ENCODE results near the gene SENP8. TPM values are rescaled to one million over a fixed set of nuclear protein-coding genes. Genes with fewer than 3 reads are reported as not detected.
"Not testable (repeated sequence)": the region's sequence is repeated elsewhere in the genome, so short reads cannot be mapped to it uniquely, and the experiment has no call there.

The SENP8 gene
- total and polyA plus RNA-seq, 4 donors, result 0.67 to 1.0 (median 0.88) TPM

DNA sequence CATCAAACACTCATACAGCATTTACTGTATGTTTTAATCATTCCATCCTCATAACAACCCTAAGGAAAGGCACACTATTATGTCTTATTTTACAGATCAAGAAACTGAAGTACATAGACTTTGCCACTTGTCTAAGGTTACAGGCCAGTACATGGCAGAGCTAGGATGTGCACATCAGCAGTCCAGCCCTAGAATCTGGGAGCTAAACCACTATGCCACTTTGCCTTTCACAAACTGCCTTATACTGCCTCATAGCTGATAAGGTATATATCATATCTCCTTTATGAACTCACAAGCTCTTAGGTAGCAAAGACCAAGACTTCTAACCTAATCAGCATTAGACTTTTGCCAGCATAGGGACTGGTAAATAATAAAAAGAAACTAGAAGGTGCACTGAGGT, 49.3 kb upstream of the SENP8 start:
- Histone ChIP-seq H3K9me3 (ENCODE audit: control insufficient read depth in 4 of 4, low read length in 3 of 4) (no peaks in the 10 kb centered on the region), H3K4me1 (ENCODE audit: control insufficient read depth in 4 of 4, insufficient read depth in 4 of 4, low read length in 3 of 4) (peaks cover 0 to 1% (median 0%) of the 10 kb centered on the region in 4 donors), H3K36me3 (ENCODE audit: control insufficient read depth in 4 of 4, insufficient read depth in 3 of 4, low read depth in 1 of 4, low read length in 3 of 4) (no peaks in the 10 kb centered on the region), H3K27me3 (ENCODE audit: control insufficient read depth in 4 of 4, insufficient read depth in 4 of 4, low read length in 3 of 4) (no peaks in the 10 kb centered on the region), H3K4me3 (ENCODE audit: low read depth in 1 of 3, low read length in 3 of 3) (no peak overlapping the region), H3K9ac (ENCODE audit: low read depth in 1 of 2, low read length in 2 of 2) (no peak overlapping the region), H3K27ac (ENCODE audit: low read depth in 1 of 2, low read length in 2 of 2) (no peak overlapping the region)
- no peak for DNase-seq (ENCODE audit: low spot score)
- TF ChIP-seq GABPA (IDR thresholded peaks at IDR 0.05 in 1 of 2, conservative IDR thresholded peaks at IDR 0.05 in 1 of 2), result no peak
- no peak for TF ChIP-seq CTCF (IDR thresholded peaks at IDR 0.05; ENCODE audit: low read depth, low read length, missing input control)
- no peak for TF ChIP-seq FOXA2 (IDR thresholded peaks at IDR 0.05)
- TF ChIP-seq YY1 (IDR thresholded peaks at IDR 0.05), result no peak
- TF ChIP-seq EGR1 (IDR thresholded peaks at IDR 0.05; ENCODE audit: low read depth in 2 of 2), result no peak
- no peak for TF ChIP-seq SP1 (IDR thresholded peaks at IDR 0.05)
- TF ChIP-seq, protein P1, sequence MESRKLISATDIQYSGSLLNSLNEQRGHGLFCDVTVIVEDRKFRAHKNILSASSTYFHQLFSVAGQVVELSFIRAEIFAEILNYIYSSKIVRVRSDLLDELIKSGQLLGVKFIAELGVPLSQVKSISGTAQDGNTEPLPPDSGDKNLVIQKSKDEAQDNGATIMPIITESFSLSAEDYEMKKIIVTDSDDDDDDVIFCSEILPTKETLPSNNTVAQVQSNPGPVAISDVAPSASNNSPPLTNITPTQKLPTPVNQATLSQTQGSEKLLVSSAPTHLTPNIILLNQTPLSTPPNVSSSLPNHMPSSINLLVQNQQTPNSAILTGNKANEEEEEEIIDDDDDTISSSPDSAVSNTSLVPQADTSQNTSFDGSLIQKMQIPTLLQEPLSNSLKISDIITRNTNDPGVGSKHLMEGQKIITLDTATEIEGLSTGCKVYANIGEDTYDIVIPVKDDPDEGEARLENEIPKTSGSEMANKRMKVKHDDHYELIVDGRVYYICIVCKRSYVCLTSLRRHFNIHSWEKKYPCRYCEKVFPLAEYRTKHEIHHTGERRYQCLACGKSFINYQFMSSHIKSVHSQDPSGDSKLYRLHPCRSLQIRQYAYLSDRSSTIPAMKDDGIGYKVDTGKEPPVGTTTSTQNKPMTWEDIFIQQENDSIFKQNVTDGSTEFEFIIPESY (IDR thresholded peaks at IDR 0.05), result no peak
- no peak for TF ChIP-seq MAX (IDR thresholded peaks at IDR 0.05)

- no peaks in the 10 kb centered on the region for H3K36me3 ChIP-seq (ENCODE audit: control insufficient read depth in 4 of 4, insufficient read depth in 3 of 4, low read depth in 1 of 4, low read length in 3 of 4)
- no peak overlapping the region for H3K27ac ChIP-seq (ENCODE audit: low read depth in 1 of 2, low read length in 2 of 2)
- H3K9ac ChIP-seq (ENCODE audit: low read depth in 1 of 2, low read length in 2 of 2), result no peak overlapping the region
- H3K27me3 ChIP-seq (ENCODE audit: control insufficient read depth in 4 of 4, insufficient read depth in 4 of 4, low read length in 3 of 4), result no peaks in the 10 kb centered on the region
- 89% methylated on average over 1 of the region's 1 CpG for WGBS
- H3K4me1 ChIP-seq (ENCODE audit: control insufficient read depth in 4 of 4, insufficient read depth in 4 of 4, low read length in 3 of 4), result peaks cover 0 to 1% (median 0%) of the 10 kb centered on the region in 4 donors
- TF ChIP-seq FOXA2 (IDR thresholded peaks at IDR 0.05) (no peak), YY1 (IDR thresholded peaks at IDR 0.05) (no peak), TAF1 (conservative IDR thresholded peaks at IDR 0.05) (no peak), EGR1 (IDR thresholded peaks at IDR 0.05; ENCODE audit: low read depth in 2 of 2) (no peak), NR2F2 (IDR thresholded peaks at IDR 0.05) (no peak), FOXA1 (IDR thresholded peaks at IDR 0.05) (no peak), HNF4A (conservative IDR thresholded peaks at IDR 0.05) (no peak), HNF4G (IDR thresholded peaks at IDR 0.05) (no peak), JUND (IDR thresholded peaks at IDR 0.05) (no peak), SP1 (IDR thresholded peaks at IDR 0.05) (no peak), GABPA (IDR thresholded peaks at IDR 0.05 in 1 of 2, conservative IDR thresholded peaks at IDR 0.05 in 1 of 2) (no peak)
- TF ChIP-seq, protein P2, sequence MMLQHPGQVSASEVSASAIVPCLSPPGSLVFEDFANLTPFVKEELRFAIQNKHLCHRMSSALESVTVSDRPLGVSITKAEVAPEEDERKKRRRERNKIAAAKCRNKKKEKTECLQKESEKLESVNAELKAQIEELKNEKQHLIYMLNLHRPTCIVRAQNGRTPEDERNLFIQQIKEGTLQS (IDR thresholded peaks at IDR 0.05), result no peak
- H3K4me3 ChIP-seq (ENCODE audit: low read depth in 1 of 3, low read length in 3 of 3), result no peak overlapping the region
- DNase-seq (ENCODE audit: low spot score), result no peak
- H3K9me3 ChIP-seq (ENCODE audit: control insufficient read depth in 4 of 4, low read length in 3 of 4), result no peaks in the 10 kb centered on the region
Measured at GRCh38 chr15:72070817-72071447, 47.3 kb upstream of the SENP8 start.

- WGBS, result 98% methylated on average over 8 of the region's 8 CpGs
- DNase-seq (ENCODE audit: low spot score); H3K27me3 ChIP-seq (ENCODE audit: control insufficient read depth in 4 of 4, insufficient read depth in 4 of 4, low read length in 3 of 4); H3K9me3 ChIP-seq (ENCODE audit: control insufficient read depth in 4 of 4, low read length in 3 of 4); H3K4me1 ChIP-seq (ENCODE audit: control insufficient read depth in 4 of 4, insufficient read depth in 4 of 4, low read length in 3 of 4); H3K9ac ChIP-seq (ENCODE audit: low read depth in 1 of 2, low read length in 2 of 2); H3K27ac ChIP-seq (ENCODE audit: low read depth in 1 of 2, low read length in 2 of 2); H3K36me3 ChIP-seq (ENCODE audit: control insufficient read depth in 4 of 4, insufficient read depth in 3 of 4, low read depth in 1 of 4, low read length in 3 of 4); H3K4me3 ChIP-seq (ENCODE audit: low read depth in 1 of 3, low read length in 3 of 3): not testable (repeated sequence)
Measured at GRCh38 chr15:72071448-72071825, 46.8 kb upstream of the SENP8 start.
